ENCODE measurements around the gene DNAJC17. TPM values are rescaled to one million over a fixed set of nuclear protein-coding genes. Genes with fewer than 3 reads are reported as not detected.
A peak's percentile ranks its signal among the peaks of the same experiment; 100 is the strongest.

The DNAJC17 gene
- total RNA-seq, 1 experiment from 2014 or later = 34.5 TPM

- no peak for TF ChIP-seq CTCF (conservative IDR thresholded peaks at IDR 0.05; ENCODE audit: low read depth, low read length)
- no peak for TF ChIP-seq EZH2 (IDR thresholded peaks at IDR 0.05; ENCODE audit: borderline replicate concordance, low read depth, low read length, poor library complexity, severe bottlenecking)
- no peak overlapping the region for H3K4me3 ChIP-seq (ENCODE audit: low read depth, low read length, poor library complexity, severe bottlenecking)
- peaks cover 11% of the 10 kb centered on the region for H3K4me1 ChIP-seq (ENCODE audit: insufficient read depth, low read length, poor library complexity, severe bottlenecking)
- POLR2A ChIA-PET (ENCODE audit: low non-redundant PET) = no interaction called here
- no peaks in the 10 kb centered on the region for H3K27me3 ChIP-seq (replicated peaks; ENCODE audit: insufficient read depth, low read depth, low read length, poor library complexity)
- intact Hi-C loops (cut with micrococcal nuclease; ENCODE audit: unreplicated experiment) = no loop called here
- DNase-seq (ENCODE audit: low spot score) = no peak
- H3K9me3 ChIP-seq (ENCODE audit: low read depth, low read length, poor library complexity, severe bottlenecking) = no peaks in the 10 kb centered on the region
- CTCF ChIA-PET = interaction anchor here (2.1 kb wide), 1 partner anchor 70 kb away, joined by 10 read pairs; no protein-coding TSS in a partner anchor
- H3K27ac ChIP-seq (ENCODE audit: low read depth, low read length, poor library complexity, severe bottlenecking) = peak overlapping the region; percentile 27
- H3K36me3 ChIP-seq (ENCODE audit: insufficient read depth, low read length, poor library complexity, severe bottlenecking) = no peaks in the 10 kb centered on the region
- no TSS peak for BruUV-seq (replicated peaks)
These were observed 19.3 kb downstream of the DNAJC17 start for GRCh38 chr15:40787991-40788390.

GRCh38 chr15:40787344-40787841 is 19.9 kb downstream of the DNAJC17 start:
- TF ChIP-seq EZH2 (IDR thresholded peaks at IDR 0.05; ENCODE audit: borderline replicate concordance, low read depth, low read length, poor library complexity, severe bottlenecking) (no peak), CTCF (conservative IDR thresholded peaks at IDR 0.05; ENCODE audit: low read depth, low read length) (no peak)
- POLR2A ChIA-PET (ENCODE audit: low non-redundant PET) = no interaction called here
- intact Hi-C loops (cut with micrococcal nuclease; ENCODE audit: unreplicated experiment) = no loop called here
- no peaks in the 10 kb centered on the region for H3K27me3 ChIP-seq (replicated peaks; ENCODE audit: insufficient read depth, low read depth, low read length, poor library complexity)
- CTCF ChIA-PET = interaction anchor here (2.1 kb wide), 1 partner anchor 71 kb away, joined by 10 read pairs; no protein-coding TSS in a partner anchor
- peak; percentile 61 for DNase-seq (ENCODE audit: low spot score)
- H3K36me3 ChIP-seq (ENCODE audit: insufficient read depth, low read length, poor library complexity, severe bottlenecking) = no peaks in the 10 kb centered on the region
- peak overlapping the region; percentile 27 for H3K27ac ChIP-seq (ENCODE audit: low read depth, low read length, poor library complexity, severe bottlenecking)
- BruUV-seq (replicated peaks) = no TSS peak
- H3K9me3 ChIP-seq (ENCODE audit: low read depth, low read length, poor library complexity, severe bottlenecking) = no peaks in the 10 kb centered on the region
- peaks cover 11% of the 10 kb centered on the region for H3K4me1 ChIP-seq (ENCODE audit: insufficient read depth, low read length, poor library complexity, severe bottlenecking)
- H3K4me3 ChIP-seq (ENCODE audit: low read depth, low read length, poor library complexity, severe bottlenecking) = no peak overlapping the region

GRCh38 chr15:40785814-40786213 is 21.5 kb downstream of the DNAJC17 start:
- POLR2A ChIA-PET (ENCODE audit: low non-redundant PET) = no interaction called here
- intact Hi-C loops (cut with micrococcal nuclease; ENCODE audit: unreplicated experiment) = no loop called here
- DNase-seq (ENCODE audit: low spot score) = no peak
- Histone ChIP-seq H3K27ac (ENCODE audit: low read depth, low read length, poor library complexity, severe bottlenecking) (no peak overlapping the region), H3K36me3 (ENCODE audit: insufficient read depth, low read length, poor library complexity, severe bottlenecking) (no peaks in the 10 kb centered on the region), H3K9me3 (ENCODE audit: low read depth, low read length, poor library complexity, severe bottlenecking) (no peaks in the 10 kb centered on the region), H3K27me3 (replicated peaks; ENCODE audit: insufficient read depth, low read depth, low read length, poor library complexity) (no peaks in the 10 kb centered on the region), H3K4me1 (ENCODE audit: insufficient read depth, low read length, poor library complexity, severe bottlenecking) (peaks cover 11% of the 10 kb centered on the region), H3K4me3 (ENCODE audit: low read depth, low read length, poor library complexity, severe bottlenecking) (no peak overlapping the region)
- no TSS peak for BruUV-seq (replicated peaks)
- CTCF ChIA-PET = interaction anchor here (0.5 kb wide), 1 partner anchor 39 kb away, joined by 9 read pairs; no protein-coding TSS in a partner anchor
- no peak for TF ChIP-seq EZH2 (IDR thresholded peaks at IDR 0.05; ENCODE audit: borderline replicate concordance, low read depth, low read length, poor library complexity, severe bottlenecking)
- TF ChIP-seq CTCF (conservative IDR thresholded peaks at IDR 0.05; ENCODE audit: low read depth, low read length) = no peak

All from A673 (cell line).